B cell (primary cell): ENCODE measurements around the gene GNB2. TPM values are rescaled to one million over a fixed set of nuclear protein-coding genes. Genes with fewer than 3 reads are reported as not detected.

Experiments
- ATAC-seq: fragments of 200-7000 bp; cut with Tn5 transposase; one replicate; pipeline ENCODE4 v1.10.0; 2021; ENCODE audit warnings: low read depth, mild to moderate bottlenecking, moderate number of reproducible peaks, moderate library complexity
- CTCF ChIA-PET: fragments of 350-600 bp; sonication (Branson Sonifier 250); formaldehyde crosslinking; loops from one replicate; lab custom pipeline; 2021; ENCODE audit warnings: antibody characterized with exemption, inconsistent platforms; lab: Charles Lee
- POLR2A ChIA-PET: fragments of 350-600 bp; sonication (Branson Sonifier 250); formaldehyde crosslinking; loops from one replicate; lab custom pipeline; 2021; ENCODE audit warnings: antibody characterized with exemption; lab: Charles Lee
- DNase-seq: peaks from one replicate; pipeline ENCODE4 v3.0.0; 2013
- H2AFZ ChIP-seq: 2 replicates; pipeline ENCODE4 v1.6.1; 2012; ENCODE audit warnings: mild to moderate bottlenecking, low read depth, low read length; ENCODE audit not compliant: insufficient read depth, poor library complexity, severe bottlenecking
- H3K27ac ChIP-seq, 2 donors: 1 replicate in 1 of 2; 2 replicates in 1 of 2; pipeline ENCODE4 v1.5.1; 2012 to 2013; ENCODE audit warnings: low read length in 2 of 2, mild to moderate bottlenecking in 2 of 2, moderate library complexity in 1 of 2
- H3K27me3 ChIP-seq, 4 experiments: fragments of 200-600 bp in 1 of 4; sonication (generic) in 1 of 4; replicated peaks in 1 of 4; 1 replicate in 2 of 4; 2 replicates in 2 of 4; pipeline versions ENCODE4 v1.6.1 to v1.7.0; 2013 to 2016; ENCODE audit warnings: low read length in 3 of 4, mild to moderate bottlenecking in 2 of 4, mixed read lengths in 1 of 4, moderate library complexity in 1 of 4; ENCODE audit not compliant: insufficient read depth in 4 of 4, control insufficient read depth in 3 of 4; ENCODE audit errors: control extremely low read depth in 1 of 4
- H3K36me3 ChIP-seq, 2 experiments: replicated peaks in 1 of 2; 1 replicate in 1 of 2; 2 replicates in 1 of 2; pipeline versions ENCODE4 v1.6.1 to v1.7.1; 2013; ENCODE audit warnings: low read length in 1 of 2; ENCODE audit not compliant: insufficient read depth in 2 of 2, control insufficient read depth in 1 of 2; ENCODE audit errors: control extremely low read depth in 1 of 2, extremely low read depth in 1 of 2
- H3K4me1 ChIP-seq, 2 donors: fragments of 200-600 bp in 1 of 2; sonication (generic) in 1 of 2; 1 replicate in 1 of 2; 2 replicates in 1 of 2; pipeline versions ENCODE4 v1.5.1 to v1.6.1; 2013 to 2017; ENCODE audit warnings: low read length in 2 of 2; ENCODE audit not compliant: control insufficient read depth in 2 of 2, insufficient read depth in 2 of 2
- H3K4me2 ChIP-seq: replicated peaks from 2 replicates; pipeline ENCODE3; 2012; ENCODE audit warnings: mild to moderate bottlenecking, low read depth, low read length; ENCODE audit not compliant: poor library complexity, severe bottlenecking
- H3K4me3 ChIP-seq, 5 experiments: fragments of 200-600 bp in 1 of 5; sonication (generic) in 1 of 5; 1 replicate in 3 of 5; 2 replicates in 2 of 5; pipeline versions ENCODE4 v1.5.1 to v1.7.0; 2011 to 2016; ENCODE audit warnings: low read length in 4 of 5, mild to moderate bottlenecking in 4 of 5, low read depth in 2 of 5, control low read depth in 1 of 5, moderate library complexity in 1 of 5; ENCODE audit not compliant: insufficient read depth in 1 of 5; ENCODE audit errors: control extremely low read depth in 1 of 5, extremely low read depth in 1 of 5
- H3K79me2 ChIP-seq: fragments of 200-600 bp; sonication (generic); one replicate; pipeline ENCODE4 v1.6.0; 2016; ENCODE audit warnings: low read length; ENCODE audit not compliant: control insufficient read depth, insufficient read depth
- H3K9ac ChIP-seq: fragments of 200-600 bp; sonication (generic); 2 replicates; pipeline ENCODE4 v1.6.1; 2017; ENCODE audit warnings: mild to moderate bottlenecking, low read length, moderate library complexity
- H3K9me3 ChIP-seq, 3 donors: one replicate each; pipeline versions ENCODE4 v1.6.1 to v1.7.1; 2013; ENCODE audit warnings: low read length in 2 of 3; ENCODE audit not compliant: control insufficient read depth in 2 of 3, insufficient read depth in 1 of 3; ENCODE audit errors: control extremely low read depth in 1 of 3
- H4K20me1 ChIP-seq: 2 replicates; pipeline ENCODE4 v1.6.0; 2012; ENCODE audit warnings: mild to moderate bottlenecking, low read length; ENCODE audit not compliant: insufficient read depth, control insufficient read depth, poor library complexity, severe bottlenecking
- H3K27ac Mint-ChIP-seq: one replicate; pipeline ENCODE4 v1.8.0; 2021; ENCODE audit warnings: mixed read lengths
- H3K27me3 Mint-ChIP-seq: one replicate; pipeline ENCODE4 v1.8.0; 2021; ENCODE audit warnings: mixed read lengths
- H3K4me1 Mint-ChIP-seq: one replicate; pipeline ENCODE4 v1.8.0; 2021; ENCODE audit warnings: mixed read lengths
- H3K4me3 Mint-ChIP-seq: one replicate; pipeline ENCODE4 v1.8.0; 2021; ENCODE audit warnings: mixed read lengths
- H3K9me3 Mint-ChIP-seq: one replicate; pipeline ENCODE4 v1.8.0; 2022; ENCODE audit warnings: mixed read lengths; ENCODE audit not compliant: insufficient read depth
- EZH2 ChIP-seq: IDR thresholded peaks from 2 replicates; pipeline ENCODE4 v1.6.1; 2012; ENCODE audit warnings: borderline replicate concordance, low read depth, mild to moderate bottlenecking, moderate library complexity, low read length; ENCODE audit not compliant: insufficient read depth, poor library complexity, severe bottlenecking
- WGBS: methylation state at CpG from one replicate; pipeline ENCODE4 v1.1.5; 2013; ENCODE audit warnings: missing lambda C conversion rate; ENCODE audit not compliant: insufficient coverage; 5-methylcytosine and 5-hydroxymethylcytosine counted together
- intact Hi-C: fragments of 100-400 bp; cut with micrococcal nuclease; formaldehyde crosslinking; loops from one replicate; pipeline ENCODE4 v1.10.0; 2022
- polyA plus RNA-seq: library from polyadenylated mRNA; depleted of rRNA; stranded (reverse); fragments of >200 nt; gene quantifications from 2 replicates; pipeline ENCODE4 v1.2.3, GENCODE V29; 2012
- total RNA-seq, 2 donors: library from RNA; stranded (reverse); fragments of 120-200 nt in 1 of 2; gene quantifications; 1 replicate in 1 of 2; 2 replicates in 1 of 2; pipeline versions ENCODE4 v1.2.3 to v1.2.4, GENCODE V29; 2013 to 2022
- TF ChIP-seq, protein P1 (sequence below): fragments of 200-600 bp; IDR thresholded peaks from one replicate; pipeline ENCODE4 v1.8.0; 2022; ENCODE audit warnings: antibody characterized with exemption, mild to moderate bottlenecking

Gene GNB2
- total and polyA plus RNA-seq, 2 donors (not counting 1 experiment from before 2014, with no cell fraction given) = 127 to 221 TPM

DNA sequence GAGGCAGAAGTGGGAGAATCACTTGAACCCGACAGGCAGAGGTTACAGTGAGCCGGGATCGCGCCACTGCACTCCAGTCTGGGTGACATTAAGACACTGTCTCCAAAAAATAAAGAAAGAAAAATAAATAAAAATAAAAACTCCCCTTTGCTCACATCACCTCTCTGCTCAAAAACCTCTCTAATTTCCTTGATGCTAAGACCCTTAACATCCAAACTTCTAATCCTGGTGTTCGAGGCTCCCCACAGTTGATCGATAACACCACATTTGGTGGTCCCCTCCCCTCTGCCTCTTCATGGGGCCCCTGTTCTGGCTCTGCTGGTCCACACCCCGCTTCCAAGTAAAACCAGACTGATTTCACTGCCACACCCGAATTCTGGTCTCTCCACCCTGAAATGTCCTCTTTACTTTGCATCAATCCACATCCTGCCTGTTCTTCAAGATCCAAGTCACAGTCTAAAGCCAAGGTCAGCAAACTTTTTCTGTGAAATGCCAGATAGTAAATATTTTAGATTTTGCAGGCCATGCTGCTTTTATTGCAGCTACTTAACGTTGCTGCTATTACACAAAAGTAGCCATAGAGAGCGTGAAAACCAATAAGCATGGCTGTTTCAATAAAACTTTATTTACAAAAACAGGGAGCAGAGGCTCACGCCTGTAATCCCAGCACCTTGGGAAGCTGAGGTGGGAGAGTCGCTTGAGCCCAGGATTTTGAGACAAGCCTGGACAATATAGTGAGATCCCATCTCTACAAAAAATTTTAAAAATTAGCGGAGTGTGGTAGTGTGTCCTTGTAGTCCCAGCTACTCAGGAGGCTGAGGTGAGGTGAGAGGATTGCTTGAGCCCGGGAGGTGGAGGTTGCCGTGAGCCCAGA, 49.4 kb upstream of the GNB2 start:
- Histone ChIP-seq H3K79me2 (no peaks in the 10 kb centered on the region), H3K4me2 (no peak overlapping the region), H3K4me1 (peaks cover 12 to 13% of the 10 kb centered on the region in 2 donors), H4K20me1 (no peaks in the 10 kb centered on the region), H3K4me3 (no peak overlapping the region), H2AFZ (no peak overlapping the region), H3K27ac (no peak overlapping the region), H3K9me3 (no peaks in the 10 kb centered on the region), H3K9ac (no peak overlapping the region), H3K27me3 (no peaks in the 10 kb centered on the region), H3K36me3 (peaks cover 0 to 1% of the 10 kb centered on the region in 2 experiments)
- TF ChIP-seq EZH2 = no peak
- TF ChIP-seq, protein P1, sequence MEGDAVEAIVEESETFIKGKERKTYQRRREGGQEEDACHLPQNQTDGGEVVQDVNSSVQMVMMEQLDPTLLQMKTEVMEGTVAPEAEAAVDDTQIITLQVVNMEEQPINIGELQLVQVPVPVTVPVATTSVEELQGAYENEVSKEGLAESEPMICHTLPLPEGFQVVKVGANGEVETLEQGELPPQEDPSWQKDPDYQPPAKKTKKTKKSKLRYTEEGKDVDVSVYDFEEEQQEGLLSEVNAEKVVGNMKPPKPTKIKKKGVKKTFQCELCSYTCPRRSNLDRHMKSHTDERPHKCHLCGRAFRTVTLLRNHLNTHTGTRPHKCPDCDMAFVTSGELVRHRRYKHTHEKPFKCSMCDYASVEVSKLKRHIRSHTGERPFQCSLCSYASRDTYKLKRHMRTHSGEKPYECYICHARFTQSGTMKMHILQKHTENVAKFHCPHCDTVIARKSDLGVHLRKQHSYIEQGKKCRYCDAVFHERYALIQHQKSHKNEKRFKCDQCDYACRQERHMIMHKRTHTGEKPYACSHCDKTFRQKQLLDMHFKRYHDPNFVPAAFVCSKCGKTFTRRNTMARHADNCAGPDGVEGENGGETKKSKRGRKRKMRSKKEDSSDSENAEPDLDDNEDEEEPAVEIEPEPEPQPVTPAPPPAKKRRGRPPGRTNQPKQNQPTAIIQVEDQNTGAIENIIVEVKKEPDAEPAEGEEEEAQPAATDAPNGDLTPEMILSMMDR = no peak
- no peak overlapping the region for H3K27ac Mint-ChIP-seq
- no peaks in the 10 kb centered on the region for H3K27me3 Mint-ChIP-seq
- ATAC-seq (no peak), DNase-seq (no peak)
- intact Hi-C loops = no loop called here
- H3K9me3 Mint-ChIP-seq = no peaks in the 10 kb centered on the region
- ChIA-PET POLR2A (interaction anchor here (0.6 kb wide), 1 partner anchor 21 kb away, joined by 5 read pairs; no protein-coding TSS in a partner anchor), CTCF (interaction anchor here (0.6 to 1.0 kb wide), 2 partner anchors 9 to 17 kb away, joined by 3 read pairs; no protein-coding TSS in a partner anchor)
- H3K4me3 Mint-ChIP-seq = no peak overlapping the region
- WGBS = 96% methylated on average over 8 of the region's 15 CpGs
- H3K4me1 Mint-ChIP-seq = peaks cover 11% of the 10 kb centered on the region
